Sigmoid colon (tissue), 4 donors: ENCODE results near the gene CMTM3.

ENCODE experiments used
- EP300 ChIP-seq, 4 donors: sonication (generic); formaldehyde crosslinking; IDR thresholded peaks; one replicate each; pipeline ENCODE4 v1.6.1; 2017; ENCODE audit warnings: antibody characterized with exemption in 4 of 4
- POLR2A ChIP-seq, 2 donors: fragments of 450-650 bp; IDR thresholded peaks; one replicate each; pipeline ENCODE4 v1.6.1; 2016; ENCODE audit warnings: antibody characterized with exemption in 2 of 2, mild to moderate bottlenecking in 2 of 2, moderate library complexity in 2 of 2
- POLR2AphosphoS5 ChIP-seq, 4 donors: sonication (generic); formaldehyde crosslinking; IDR thresholded peaks; one replicate each; pipeline ENCODE4 v1.6.1; 2017; ENCODE audit warnings: antibody characterized with exemption in 4 of 4
- TF ChIP-seq, protein P1 (sequence below), 4 experiments: fragments of 450-650 bp in 3 of 4; fragments of 200-600 bp in 1 of 4; IDR thresholded peaks; one replicate each; pipeline ENCODE4 v1.5.1; 2016 to 2019; ENCODE audit warnings: antibody characterized with exemption in 4 of 4, mild to moderate bottlenecking in 3 of 4, moderate library complexity in 2 of 4

DNA sequence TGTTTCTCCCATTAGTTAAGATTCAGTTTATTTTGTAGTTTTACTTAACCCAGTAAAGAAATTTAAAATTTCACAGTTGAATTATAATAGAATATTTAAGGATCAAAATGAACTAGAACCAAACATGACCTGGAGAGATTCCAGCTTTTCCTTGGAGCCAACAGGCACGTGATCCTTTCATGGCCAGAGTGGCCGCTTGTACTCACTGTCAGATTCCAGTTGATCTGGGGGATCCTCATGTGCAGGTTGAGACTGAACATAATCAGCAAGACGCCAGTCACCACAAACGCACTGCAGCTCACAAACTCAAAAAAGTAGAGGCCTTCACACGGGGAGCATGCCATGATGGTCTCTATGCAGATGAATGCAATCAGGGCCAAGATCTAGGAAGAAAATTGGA, 31.7 kb downstream of the CMTM3 start:
- no peak for TF ChIP-seq EP300 (IDR thresholded peaks at IDR 0.05)
- TF ChIP-seq, protein P1, sequence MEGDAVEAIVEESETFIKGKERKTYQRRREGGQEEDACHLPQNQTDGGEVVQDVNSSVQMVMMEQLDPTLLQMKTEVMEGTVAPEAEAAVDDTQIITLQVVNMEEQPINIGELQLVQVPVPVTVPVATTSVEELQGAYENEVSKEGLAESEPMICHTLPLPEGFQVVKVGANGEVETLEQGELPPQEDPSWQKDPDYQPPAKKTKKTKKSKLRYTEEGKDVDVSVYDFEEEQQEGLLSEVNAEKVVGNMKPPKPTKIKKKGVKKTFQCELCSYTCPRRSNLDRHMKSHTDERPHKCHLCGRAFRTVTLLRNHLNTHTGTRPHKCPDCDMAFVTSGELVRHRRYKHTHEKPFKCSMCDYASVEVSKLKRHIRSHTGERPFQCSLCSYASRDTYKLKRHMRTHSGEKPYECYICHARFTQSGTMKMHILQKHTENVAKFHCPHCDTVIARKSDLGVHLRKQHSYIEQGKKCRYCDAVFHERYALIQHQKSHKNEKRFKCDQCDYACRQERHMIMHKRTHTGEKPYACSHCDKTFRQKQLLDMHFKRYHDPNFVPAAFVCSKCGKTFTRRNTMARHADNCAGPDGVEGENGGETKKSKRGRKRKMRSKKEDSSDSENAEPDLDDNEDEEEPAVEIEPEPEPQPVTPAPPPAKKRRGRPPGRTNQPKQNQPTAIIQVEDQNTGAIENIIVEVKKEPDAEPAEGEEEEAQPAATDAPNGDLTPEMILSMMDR (IDR thresholded peaks at IDR 0.05), result no peak
- no peak for TF ChIP-seq POLR2A (IDR thresholded peaks at IDR 0.05)
- no peak for TF ChIP-seq POLR2AphosphoS5 (IDR thresholded peaks at IDR 0.05)
